GM12873 (cell line): ENCODE data around the gene LYSMD1.

Experiments used
- TF ChIP-seq, protein P1 (sequence below): IDR thresholded peaks from 2 replicates; pipeline ENCODE4 v1.5.1; 2012; ENCODE audit warnings: low read depth, mild to moderate bottlenecking, moderate library complexity, low read length, control low read depth; ENCODE audit not compliant: insufficient read depth; ENCODE audit errors: missing control alignments

LYSMD1 gene

DNA sequence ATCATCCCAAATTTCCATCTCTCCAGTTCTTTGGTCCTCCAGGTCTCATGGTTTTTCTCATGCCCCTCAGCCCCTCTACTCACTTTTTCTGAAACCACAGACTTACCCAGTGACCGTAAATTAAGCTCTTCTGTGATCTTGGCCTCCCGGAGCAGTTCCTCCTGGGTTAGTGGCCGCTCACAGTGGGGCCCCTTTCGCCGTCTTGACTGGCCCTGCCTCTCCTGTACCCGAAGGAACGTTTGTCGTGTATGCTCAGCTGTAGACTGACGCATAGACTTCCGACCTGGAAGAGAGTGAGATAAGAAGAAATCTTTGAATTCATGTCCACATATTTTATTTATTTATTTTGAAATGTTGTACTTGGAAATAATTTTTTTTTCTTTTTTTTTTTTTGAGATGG is 18.5 kb upstream of the LYSMD1 start:
- TF ChIP-seq, protein P1, sequence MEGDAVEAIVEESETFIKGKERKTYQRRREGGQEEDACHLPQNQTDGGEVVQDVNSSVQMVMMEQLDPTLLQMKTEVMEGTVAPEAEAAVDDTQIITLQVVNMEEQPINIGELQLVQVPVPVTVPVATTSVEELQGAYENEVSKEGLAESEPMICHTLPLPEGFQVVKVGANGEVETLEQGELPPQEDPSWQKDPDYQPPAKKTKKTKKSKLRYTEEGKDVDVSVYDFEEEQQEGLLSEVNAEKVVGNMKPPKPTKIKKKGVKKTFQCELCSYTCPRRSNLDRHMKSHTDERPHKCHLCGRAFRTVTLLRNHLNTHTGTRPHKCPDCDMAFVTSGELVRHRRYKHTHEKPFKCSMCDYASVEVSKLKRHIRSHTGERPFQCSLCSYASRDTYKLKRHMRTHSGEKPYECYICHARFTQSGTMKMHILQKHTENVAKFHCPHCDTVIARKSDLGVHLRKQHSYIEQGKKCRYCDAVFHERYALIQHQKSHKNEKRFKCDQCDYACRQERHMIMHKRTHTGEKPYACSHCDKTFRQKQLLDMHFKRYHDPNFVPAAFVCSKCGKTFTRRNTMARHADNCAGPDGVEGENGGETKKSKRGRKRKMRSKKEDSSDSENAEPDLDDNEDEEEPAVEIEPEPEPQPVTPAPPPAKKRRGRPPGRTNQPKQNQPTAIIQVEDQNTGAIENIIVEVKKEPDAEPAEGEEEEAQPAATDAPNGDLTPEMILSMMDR, result no peak

DNA sequence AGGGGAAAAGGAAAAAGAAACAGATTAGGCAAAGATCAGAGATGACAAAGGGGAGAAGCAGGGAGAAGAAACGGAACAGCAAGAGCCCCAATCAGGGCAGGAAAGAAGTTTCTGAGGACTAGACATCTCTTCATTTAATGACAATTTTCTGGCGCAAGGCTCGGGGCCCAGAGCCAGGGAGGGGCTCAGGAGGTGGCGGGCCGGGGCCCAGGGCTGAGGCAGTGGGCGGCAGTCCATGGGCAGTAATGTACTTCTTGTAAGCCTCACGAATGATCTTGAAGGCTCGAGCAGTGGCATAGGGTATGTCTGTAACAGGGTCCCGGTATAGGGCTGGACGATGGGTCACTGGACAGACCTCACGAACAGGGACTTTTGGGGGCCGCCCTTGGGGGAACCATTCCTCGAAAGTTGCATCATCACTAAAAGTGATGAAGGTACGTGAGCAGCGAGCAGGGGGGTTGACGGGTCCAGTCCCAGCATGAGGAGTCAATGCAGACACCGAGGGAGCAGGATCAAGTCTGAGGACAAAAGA is 10.9 kb upstream of the LYSMD1 start:
- TF ChIP-seq, protein P1, result no peak

DNA sequence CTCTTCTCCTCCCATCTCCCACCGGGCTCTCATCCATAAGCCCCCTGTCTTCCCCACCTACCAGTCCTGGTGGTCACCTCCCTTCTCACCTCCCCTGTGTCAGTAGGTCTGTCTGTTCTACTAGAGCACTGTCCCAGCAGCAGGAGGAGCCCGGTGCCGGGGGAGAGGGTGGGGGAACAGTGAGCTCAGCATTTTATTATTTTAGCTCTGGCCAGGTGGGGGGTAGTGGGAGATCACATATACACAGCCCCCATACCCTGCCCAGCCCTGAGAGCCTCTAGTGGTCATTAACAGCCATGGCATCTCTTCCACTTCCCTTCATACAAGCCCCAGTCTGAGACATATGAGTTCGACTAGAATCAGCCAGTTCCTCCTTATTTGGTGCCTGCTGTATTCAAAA is 10.2 kb upstream of the LYSMD1 start, which contains the start of gene TMOD4:
Gene TMOD4, minus strand, starts transcription at position 119 of the 400 bp plus-strand sequence. CDS start 1,106 bp downstream, outside the sequence.
- TF ChIP-seq, protein P1, result peak; percentile 68

- TF ChIP-seq, protein P1, result no peak
These were observed 9.5 kb upstream of the LYSMD1 start for GRCh38 chr1:151175041-151175741.

DNA sequence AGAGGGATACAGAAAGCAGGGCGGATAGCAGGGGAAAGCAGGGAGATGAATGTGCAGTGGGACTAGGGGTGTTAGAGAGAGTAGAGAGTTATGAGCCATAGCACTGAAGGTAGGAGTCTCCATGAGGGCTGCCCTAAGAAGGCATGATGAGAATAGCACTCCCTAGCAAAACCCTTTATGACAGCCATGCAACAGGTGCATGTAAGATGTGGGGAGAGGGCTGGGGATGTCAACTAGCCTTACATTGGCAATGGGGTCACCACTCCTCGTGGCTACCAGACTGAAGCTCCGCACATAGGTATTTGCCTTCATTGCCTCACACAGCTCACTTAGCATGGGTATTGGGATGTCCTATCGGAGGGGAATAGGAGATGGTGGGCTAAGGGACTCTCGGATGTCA is 5.5 kb upstream of the LYSMD1 start:
- TF ChIP-seq, protein P1, result no peak

GRCh38 chr1:151167116-151167515 is 1.4 kb upstream of the LYSMD1 start:
- TF ChIP-seq, protein P1, result no peak

GRCh38 chr1:151166505-151166956 is 829 bp upstream of the LYSMD1 start:
- TF ChIP-seq, protein P1, result no peak
